RPMI7951 (cell line): ENCODE results near the gene ZDHHC8. TPM values are rescaled to one million over a fixed set of nuclear protein-coding genes. Genes with fewer than 3 reads are reported as not detected.
A peak's percentile ranks its signal among the peaks of the same experiment; 100 is the strongest.

ENCODE experiments used
- DNase-seq: peaks from one replicate; pipeline ENCODE4 v3.0.0-alpha.2; 2012; ENCODE audit warnings: low read depth
- total RNA-seq: library from RNA; depleted of rRNA; stranded (reverse); fragments of >200 nt; shearing (Covaris generic); gene quantifications from 2 replicates; pipeline ENCODE4 v1.2.3, GENCODE V29; 2014

The ZDHHC8 gene
- total RNA-seq, 1 experiment from 2014 or later = 3.4 TPM

GRCh38 chr22:20142711-20143621 is 11.4 kb downstream of the ZDHHC8 start:
- no peak for DNase-seq

GRCh38 chr22:20143883-20144665 is 12.5 kb downstream of the ZDHHC8 start:
- no peak for DNase-seq

GRCh38 chr22:20145206-20145831 is 13.7 kb downstream of the ZDHHC8 start:
- no peak for DNase-seq

- DNase-seq = no peak
These were observed 14.2 kb downstream of the ZDHHC8 start for GRCh38 chr22:20145832-20146223.

- no peak for DNase-seq
These were observed 15.2 kb downstream of the ZDHHC8 start for GRCh38 chr22:20146777-20147176.

- no peak for DNase-seq
These were observed 15.8 kb downstream of the ZDHHC8 start for GRCh38 chr22:20147237-20147988.

GRCh38 chr22:20148414-20148813 is 16.8 kb downstream of the ZDHHC8 start:
- DNase-seq = no peak

GRCh38 chr22:20149257-20150250 is 17.9 kb downstream of the ZDHHC8 start:
- no peak for DNase-seq

- no peak for DNase-seq
These were observed 19.0 kb downstream of the ZDHHC8 start, which contains the start of gene CCDC188 for GRCh38 chr22:20150381-20151275. Gene CCDC188 (minus strand): TSS chr22:20151055. CDS start chr22:20150986, 69 bp downstream.

- DNase-seq = no peak
These were observed 19.6 kb downstream of the ZDHHC8 start for GRCh38 chr22:20151276-20151588.

- no peak for DNase-seq
These were observed 20.9 kb downstream of the ZDHHC8 start for GRCh38 chr22:20152464-20152890.

- no peak for DNase-seq
These were observed 22.3 kb downstream of the ZDHHC8 start for GRCh38 chr22:20153945-20154344.

GRCh38 chr22:20154602-20155187 is 23.1 kb downstream of the ZDHHC8 start:
- DNase-seq = no peak

- peak; percentile 88 for DNase-seq
These were observed 23.9 kb downstream of the ZDHHC8 start for GRCh38 chr22:20155330-20156041.

- no peak for DNase-seq
These were observed 24.4 kb downstream of the ZDHHC8 start for GRCh38 chr22:20156042-20156389.

- DNase-seq = peak; percentile 45
These were observed 25.2 kb downstream of the ZDHHC8 start for GRCh38 chr22:20156611-20157429.

GRCh38 chr22:20157430-20158183 is 26.0 kb downstream of the ZDHHC8 start:
- DNase-seq = no peak
